HepG2 (cell line): Measurements from ENCODE around the gene MMS19.

Source experiments
- ATRX ChIP-seq: sonication (generic); formaldehyde crosslinking; IDR thresholded peaks from 2 replicates; pipeline ENCODE4 v1.4.0; 2020; ENCODE audit warnings: missing genetic modification reagents, borderline replicate concordance
- BHLHE40 ChIP-seq: IDR thresholded peaks from 2 replicates; pipeline ENCODE4 v1.6.1; 2011; ENCODE audit warnings: low read length, improper control_type of control experiment
- CC2D1A ChIP-seq: sonication (generic); formaldehyde crosslinking; IDR thresholded peaks from 2 replicates; pipeline ENCODE4 v1.8.1; 2023; ENCODE audit warnings: mild to moderate bottlenecking, missing genetic modification reagents
- EP300 ChIP-seq, 3 experiments: sonication (generic) in 1 of 3; formaldehyde crosslinking in 1 of 3; IDR thresholded peaks; 2 replicates each; pipeline versions ENCODE4 v1.5.1 to v1.6.1; 2011 to 2020; ENCODE audit warnings: low read depth in 2 of 3, low read length in 2 of 3, borderline replicate concordance in 1 of 3, improper control_type of control experiment in 1 of 3, mild to moderate bottlenecking in 1 of 3, missing genetic modification reagents in 1 of 3, moderate library complexity in 1 of 3
- POLR2A ChIP-seq, 2 experiments: IDR thresholded peaks; 2 replicates each; pipeline ENCODE4 v1.6.1; 2011; ENCODE audit warnings: low read depth in 2 of 2, low read length in 2 of 2, mild to moderate bottlenecking in 1 of 2, moderate library complexity in 1 of 2; ENCODE audit not compliant: insufficient read depth in 1 of 2
- REL ChIP-seq: sonication (generic); formaldehyde crosslinking; conservative IDR thresholded peaks from 2 replicates; pipeline ENCODE4 v1.8.0; 2022; ENCODE audit warnings: mild to moderate bottlenecking, missing genetic modification reagents, moderate library complexity
- REST ChIP-seq, 2 experiments: IDR thresholded peaks; 2 replicates each; pipeline ENCODE4 v1.6.1; 2011 to 2012; ENCODE audit warnings: low read length in 2 of 2, borderline replicate concordance in 1 of 2, low read depth in 1 of 2, mild to moderate bottlenecking in 1 of 2, moderate library complexity in 1 of 2
- TERF1 ChIP-seq: sonication (generic); formaldehyde crosslinking; IDR thresholded peaks from 2 replicates; pipeline ENCODE4 v1.8.0; 2022; ENCODE audit warnings: mild to moderate bottlenecking, missing genetic modification reagents, moderate library complexity
- ZNF292 ChIP-seq: sonication (generic); formaldehyde crosslinking; IDR thresholded peaks from 2 replicates; pipeline ENCODE4 v1.8.1; 2022; ENCODE audit warnings: mild to moderate bottlenecking, low read depth, missing genetic modification reagents, borderline replicate concordance
- TF ChIP-seq, protein P1 (sequence below): sonication (generic); formaldehyde crosslinking; IDR thresholded peaks from 2 replicates; pipeline ENCODE4 v1.5.0; 2020; ENCODE audit warnings: mild to moderate bottlenecking, missing genetic modification reagents, moderate library complexity
- TF ChIP-seq, protein P2 (sequence below): IDR thresholded peaks from 2 replicates; pipeline ENCODE4 v1.6.1; 2016; ENCODE audit warnings: low read depth

- TF ChIP-seq TERF1 (CRISPR knock-in tag), result no peak
- TF ChIP-seq ATRX, result no peak
- TF ChIP-seq, protein P1, sequence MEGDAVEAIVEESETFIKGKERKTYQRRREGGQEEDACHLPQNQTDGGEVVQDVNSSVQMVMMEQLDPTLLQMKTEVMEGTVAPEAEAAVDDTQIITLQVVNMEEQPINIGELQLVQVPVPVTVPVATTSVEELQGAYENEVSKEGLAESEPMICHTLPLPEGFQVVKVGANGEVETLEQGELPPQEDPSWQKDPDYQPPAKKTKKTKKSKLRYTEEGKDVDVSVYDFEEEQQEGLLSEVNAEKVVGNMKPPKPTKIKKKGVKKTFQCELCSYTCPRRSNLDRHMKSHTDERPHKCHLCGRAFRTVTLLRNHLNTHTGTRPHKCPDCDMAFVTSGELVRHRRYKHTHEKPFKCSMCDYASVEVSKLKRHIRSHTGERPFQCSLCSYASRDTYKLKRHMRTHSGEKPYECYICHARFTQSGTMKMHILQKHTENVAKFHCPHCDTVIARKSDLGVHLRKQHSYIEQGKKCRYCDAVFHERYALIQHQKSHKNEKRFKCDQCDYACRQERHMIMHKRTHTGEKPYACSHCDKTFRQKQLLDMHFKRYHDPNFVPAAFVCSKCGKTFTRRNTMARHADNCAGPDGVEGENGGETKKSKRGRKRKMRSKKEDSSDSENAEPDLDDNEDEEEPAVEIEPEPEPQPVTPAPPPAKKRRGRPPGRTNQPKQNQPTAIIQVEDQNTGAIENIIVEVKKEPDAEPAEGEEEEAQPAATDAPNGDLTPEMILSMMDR (CRISPR knock-in tag), result no peak
- TF ChIP-seq REST (IDR thresholded peaks at IDR 0.05; ENCODE audit: borderline replicate concordance in 1 of 2, low read depth in 1 of 2, low read length in 2 of 2), result no peak
- TF ChIP-seq REL, result no peak
- TF ChIP-seq BHLHE40, result no peak
- TF ChIP-seq, protein P2, sequence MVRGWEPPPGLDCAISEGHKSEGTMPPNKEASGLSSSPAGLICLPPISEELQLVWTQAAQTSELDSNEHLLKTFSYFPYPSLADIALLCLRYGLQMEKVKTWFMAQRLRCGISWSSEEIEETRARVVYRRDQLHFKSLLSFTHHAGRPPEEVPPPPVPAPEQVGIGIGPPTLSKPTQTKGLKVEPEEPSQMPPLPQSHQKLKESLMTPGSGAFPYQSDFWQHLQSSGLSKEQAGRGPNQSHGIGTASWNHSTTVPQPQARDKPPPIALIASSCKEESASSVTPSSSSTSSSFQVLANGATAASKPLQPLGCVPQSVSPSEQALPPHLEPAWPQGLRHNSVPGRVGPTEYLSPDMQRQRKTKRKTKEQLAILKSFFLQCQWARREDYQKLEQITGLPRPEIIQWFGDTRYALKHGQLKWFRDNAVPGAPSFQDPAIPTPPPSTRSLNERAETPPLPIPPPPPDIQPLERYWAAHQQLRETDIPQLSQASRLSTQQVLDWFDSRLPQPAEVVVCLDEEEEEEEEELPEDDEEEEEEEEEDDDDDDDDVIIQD (CRISPR knock-in tag), result no peak
- no peak for TF ChIP-seq POLR2A (IDR thresholded peaks at IDR 0.05; ENCODE audit: insufficient read depth in 1 of 2, low read depth in 2 of 2, low read length in 2 of 2)
- TF ChIP-seq CC2D1A (CRISPR knock-in tag), result no peak
- TF ChIP-seq EP300 (IDR thresholded peaks at IDR 0.05; ENCODE audit: low read depth in 2 of 2, low read length in 2 of 2), result no peak
- no peak for TF ChIP-seq EP300 (CRISPR knock-in tag; IDR thresholded peaks at IDR 0.05; ENCODE audit: borderline replicate concordance)
- TF ChIP-seq ZNF292 (CRISPR knock-in tag), result no peak
Observed at GRCh38 chr10:97532935-97533671, 34.9 kb upstream of the MMS19 start.
